Spleen (tissue), 11 donors: ENCODE data around the gene PNPLA4. TPM values are rescaled to one million over a fixed set of nuclear protein-coding genes. Genes with fewer than 3 reads are reported as not detected.

Source experiments
- DNase-seq: peaks from one replicate; pipeline ENCODE4 v3.0.0-alpha.2; 2020
- H3K27ac ChIP-seq, 8 donors: fragments of 200-600 bp; sonication (generic) in 7 of 8; 1 replicate in 4 of 8; 2 replicates in 4 of 8; pipeline versions ENCODE4 v1.5.0 to v1.8.0; 2016 to 2021; ENCODE audit warnings: inconsistent platforms in 4 of 8, mild to moderate bottlenecking in 4 of 8, moderate library complexity in 1 of 8
- H3K27me3 ChIP-seq, 7 donors: fragments of 200-600 bp; sonication (generic) in 6 of 7; replicated peaks in 1 of 7; 1 replicate in 4 of 7; 2 replicates in 3 of 7; pipeline versions ENCODE4 v1.5.0 to v1.8.0; 2016 to 2021; ENCODE audit warnings: inconsistent platforms in 3 of 7, mild to moderate bottlenecking in 1 of 7
- H3K36me3 ChIP-seq, 6 donors: fragments of 200-600 bp; sonication (generic) in 5 of 6; 1 replicate in 4 of 6; 2 replicates in 2 of 6; pipeline versions ENCODE4 v1.5.0 to v1.8.0; 2016 to 2021; ENCODE audit warnings: inconsistent platforms in 2 of 6
- H3K4me1 ChIP-seq, 6 donors: fragments of 200-600 bp; sonication (generic) in 5 of 6; 1 replicate in 3 of 6; 2 replicates in 3 of 6; pipeline versions ENCODE4 v1.5.0 to v1.8.0; 2016 to 2021; ENCODE audit warnings: inconsistent platforms in 3 of 6
- H3K4me3 ChIP-seq, 8 donors: fragments of 200-600 bp; sonication (generic) in 7 of 8; 1 replicate in 4 of 8; 2 replicates in 4 of 8; pipeline versions ENCODE4 v1.5.0 to v1.8.0; 2016 to 2021; ENCODE audit warnings: inconsistent platforms in 4 of 8, mild to moderate bottlenecking in 4 of 8, moderate library complexity in 2 of 8
- H3K9me3 ChIP-seq, 8 donors: fragments of 200-600 bp; sonication (generic) in 7 of 8; 1 replicate in 4 of 8; 2 replicates in 4 of 8; pipeline versions ENCODE4 v1.5.0 to v1.8.0; 2016 to 2021; ENCODE audit warnings: inconsistent platforms in 4 of 8
- POLR2A ChIP-seq, 3 donors: fragments of 450-650 bp; IDR thresholded peaks; one replicate each; pipeline ENCODE4 v1.5.1; 2017; ENCODE audit warnings: antibody characterized with exemption in 3 of 3, mild to moderate bottlenecking in 1 of 3
- POLR2AphosphoS5 ChIP-seq, 3 donors: sonication (generic); formaldehyde crosslinking; IDR thresholded peaks; one replicate each; pipeline ENCODE4 v1.5.1; 2017; ENCODE audit warnings: antibody characterized with exemption in 3 of 3
- WGBS, 5 donors: extraction: QIAGEN DNeasy Blood & Tissue Kit in 3 of 5; methylation state at CpG; one replicate each; pipeline versions ENCODE4 v1.1.5 to v1.1.7; 2013 to 2018; 5-methylcytosine and 5-hydroxymethylcytosine counted together
- intact Hi-C: fragments of 100-400 bp; cut with DNase I; formaldehyde crosslinking; loops from one replicate; pipeline ENCODE4 v1.15.0; 2023; ENCODE audit warnings: low total_unique reads
- polyA plus RNA-seq, 3 donors: library from polyadenylated mRNA; stranded (reverse); fragments of 200-250 nt; gene quantifications; one replicate each; pipeline ENCODE4 v1.2.1, GENCODE V29; 2013
- total RNA-seq, 7 donors: library from RNA; depleted of rRNA in 3 of 7; stranded (reverse); fragments of >200 nt in 3 of 7; fragmentation: NEBNext Ultra II Directional in 4 of 7; extraction: Animal tissue kit (Norgen Biotek cat#: 25700) in 4 of 7; gene quantifications; one replicate each; pipeline versions ENCODE4 v1.1.0 to v1.2.1, GENCODE V29; 2016 to 2021
- TF ChIP-seq, protein P1 (sequence below), 11 experiments: fragments of 200-600 bp in 7 of 11; fragments of 450-650 bp in 4 of 11; sonication (generic) in 4 of 11; IDR thresholded peaks in 8 of 11; conservative IDR thresholded peaks in 3 of 11; 1 replicate in 7 of 11; 2 replicates in 4 of 11; pipeline versions ENCODE4 v1.4.0 to v1.8.0; 2016 to 2021; ENCODE audit warnings: antibody characterized with exemption in 11 of 11, inconsistent platforms in 4 of 11, mild to moderate bottlenecking in 1 of 11
- donor health status: healthy with polysubstance abuse.
- donor health status: DM: no; HTN: no; CAD: no; lungs with moderate emphysema.
- donor health status: DM: no; HTN: no; CAD: no.
- donor health status: Bipolar disorder and iron deficiency.
- donor health status: healthy.
- donor health status: DM: no; HTN: no; CAD: no.
- donor health status: DM: yes; HTN: yes; CAD: no.

Gene PNPLA4
- total and polyA plus RNA-seq, 10 donors: 5.7 to 19.2 (median 8.2) TPM

GRCh38 chrX:7921750-7922149 is 5.5 kb downstream of the PNPLA4 start:
- DNase-seq: no peak
- TF ChIP-seq POLR2AphosphoS5 (IDR thresholded peaks at IDR 0.05) (no peak), POLR2A (IDR thresholded peaks at IDR 0.05) (no peak)
- TF ChIP-seq, protein P1, sequence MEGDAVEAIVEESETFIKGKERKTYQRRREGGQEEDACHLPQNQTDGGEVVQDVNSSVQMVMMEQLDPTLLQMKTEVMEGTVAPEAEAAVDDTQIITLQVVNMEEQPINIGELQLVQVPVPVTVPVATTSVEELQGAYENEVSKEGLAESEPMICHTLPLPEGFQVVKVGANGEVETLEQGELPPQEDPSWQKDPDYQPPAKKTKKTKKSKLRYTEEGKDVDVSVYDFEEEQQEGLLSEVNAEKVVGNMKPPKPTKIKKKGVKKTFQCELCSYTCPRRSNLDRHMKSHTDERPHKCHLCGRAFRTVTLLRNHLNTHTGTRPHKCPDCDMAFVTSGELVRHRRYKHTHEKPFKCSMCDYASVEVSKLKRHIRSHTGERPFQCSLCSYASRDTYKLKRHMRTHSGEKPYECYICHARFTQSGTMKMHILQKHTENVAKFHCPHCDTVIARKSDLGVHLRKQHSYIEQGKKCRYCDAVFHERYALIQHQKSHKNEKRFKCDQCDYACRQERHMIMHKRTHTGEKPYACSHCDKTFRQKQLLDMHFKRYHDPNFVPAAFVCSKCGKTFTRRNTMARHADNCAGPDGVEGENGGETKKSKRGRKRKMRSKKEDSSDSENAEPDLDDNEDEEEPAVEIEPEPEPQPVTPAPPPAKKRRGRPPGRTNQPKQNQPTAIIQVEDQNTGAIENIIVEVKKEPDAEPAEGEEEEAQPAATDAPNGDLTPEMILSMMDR (IDR thresholded peaks at IDR 0.05 in 8 of 11, conservative IDR thresholded peaks at IDR 0.05 in 3 of 11): no peak
- Histone ChIP-seq H3K4me3 (no peak overlapping the region), H3K36me3 (peaks cover 0 to 75% (median 15%) of the 10 kb centered on the region in 6 donors), H3K9me3 (no peaks in the 10 kb centered on the region), H3K27me3 (no peaks in the 10 kb centered on the region), H3K27ac (no peak overlapping the region), H3K4me1 (peaks cover 0 to 14% (median 6%) of the 10 kb centered on the region in 6 donors)
- 93 to 97% (median 96%) methylated on average over 12 of the region's 12 CpGs for WGBS, 5 donors
- intact Hi-C loops: no loop called here

GRCh38 chrX:7908821-7909220 is 18.4 kb downstream of the PNPLA4 start:
- Histone ChIP-seq H3K27me3 (no peaks in the 10 kb centered on the region), H3K27ac (no peak overlapping the region), H3K4me3 (no peak overlapping the region), H3K4me1 (no peaks in the 10 kb centered on the region), H3K36me3 (peaks cover 0 to 87% (median 13%) of the 10 kb centered on the region in 6 donors), H3K9me3 (no peaks in the 10 kb centered on the region)
- DNase-seq: no peak
- intact Hi-C loops: no loop called here
- TF ChIP-seq POLR2AphosphoS5 (IDR thresholded peaks at IDR 0.05) (no peak), POLR2A (IDR thresholded peaks at IDR 0.05) (no peak)
- TF ChIP-seq, protein P1 (IDR thresholded peaks at IDR 0.05 in 8 of 11, conservative IDR thresholded peaks at IDR 0.05 in 3 of 11): no peak
- 88 to 95% (median 91%) methylated on average over 5 of the region's 5 CpGs for WGBS, 5 donors

- intact Hi-C loops: no loop called here
- no peak for DNase-seq
- WGBS, 5 donors: 90 to 97% (median 94%) methylated on average over 3 of the region's 3 CpGs
- H3K36me3 ChIP-seq: peaks cover 0 to 79% (median 28%) of the 10 kb centered on the region in 6 donors
- no peak for TF ChIP-seq POLR2A (IDR thresholded peaks at IDR 0.05)
- no peak for TF ChIP-seq POLR2AphosphoS5 (IDR thresholded peaks at IDR 0.05)
- TF ChIP-seq, protein P1 (IDR thresholded peaks at IDR 0.05 in 8 of 11, conservative IDR thresholded peaks at IDR 0.05 in 3 of 11): no peak
- no peak overlapping the region for H3K4me3 ChIP-seq
- no peak overlapping the region for H3K27ac ChIP-seq
- H3K27me3 ChIP-seq: no peaks in the 10 kb centered on the region
- H3K4me1 ChIP-seq: no peaks in the 10 kb centered on the region
- no peaks in the 10 kb centered on the region for H3K9me3 ChIP-seq
Measured at GRCh38 chrX:7904562-7904961, 22.7 kb downstream of the PNPLA4 start.

DNA sequence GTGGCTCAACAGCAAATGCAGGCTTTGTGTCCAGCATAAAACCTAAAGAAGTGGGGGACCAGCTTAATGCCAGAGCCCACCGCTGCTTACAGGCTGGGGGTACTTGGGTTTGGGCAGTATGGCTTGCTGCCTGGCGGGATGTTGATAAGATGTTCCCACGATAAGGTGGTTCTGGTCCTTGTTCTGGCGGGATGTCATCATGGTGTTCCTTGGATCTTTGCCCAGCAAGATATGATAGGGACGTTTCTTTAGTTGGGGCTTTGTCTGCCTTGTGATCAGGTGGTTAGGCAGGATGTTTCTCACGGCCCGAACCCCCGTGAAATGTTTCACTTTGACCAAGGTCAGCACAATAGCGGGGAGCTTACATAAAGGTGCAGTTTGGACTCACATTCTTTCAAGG is 35.3 kb downstream of the PNPLA4 start:
- 69 to 74% (median 73%) methylated on average over 9 of the region's 9 CpGs for WGBS, 5 donors
- intact Hi-C loops: no loop called here

More for the DNA sequence above, 35.3 kb downstream of the PNPLA4 start:
- Histone ChIP-seq H3K4me1 (no peaks in the 10 kb centered on the region), H3K36me3 (peaks cover 0 to 17% (median 0%) of the 10 kb centered on the region in 6 donors), H3K9me3 (no peaks in the 10 kb centered on the region), H3K4me3 (no peak overlapping the region), H3K27me3 (no peaks in the 10 kb centered on the region), H3K27ac (no peak overlapping the region)
- TF ChIP-seq POLR2A (IDR thresholded peaks at IDR 0.05) (no peak), POLR2AphosphoS5 (IDR thresholded peaks at IDR 0.05) (no peak)
- TF ChIP-seq, protein P1 (IDR thresholded peaks at IDR 0.05 in 8 of 11, conservative IDR thresholded peaks at IDR 0.05 in 3 of 11): no peak
- no peak for DNase-seq
